Measurements from ENCODE around the gene IRAK2.

Gene IRAK2

GRCh38 chr3:10192953-10193691 is 28.4 kb downstream of the IRAK2 start:
- peak; percentile 64 to 78 for DNase-seq

- no peak for DNase-seq
Observed at GRCh38 chr3:10193692-10194327, 29.1 kb downstream of the IRAK2 start.

GRCh38 chr3:10194328-10195071 is 29.8 kb downstream of the IRAK2 start:
- DNase-seq: peak; percentile 71 to 77

- DNase-seq: no peak
Observed at GRCh38 chr3:10195366-10196089, 30.8 kb downstream of the IRAK2 start.

GRCh38 chr3:10196389-10197052 is 31.8 kb downstream of the IRAK2 start:
- DNase-seq: peak in 1 of 2 donors; percentile 54

- DNase-seq: no peak
Observed at GRCh38 chr3:10198226-10198625, 33.5 kb downstream of the IRAK2 start.

GRCh38 chr3:10198761-10199649 is 34.3 kb downstream of the IRAK2 start:
- peak; percentile 88 to 90 for DNase-seq

- DNase-seq: no peak
Observed at GRCh38 chr3:10204921-10205320, 40.2 kb downstream of the IRAK2 start.

GRCh38 chr3:10205451-10206165 is 40.9 kb downstream of the IRAK2 start:
- no peak for DNase-seq

GRCh38 chr3:10206166-10206511 is 41.4 kb downstream of the IRAK2 start:
- DNase-seq: no peak

- DNase-seq: peak in 1 of 2 donors; percentile 32
Observed at GRCh38 chr3:10213156-10213792, 48.6 kb downstream of the IRAK2 start.

GRCh38 chr3:10215578-10216368 is 51.1 kb downstream of the IRAK2 start:
- DNase-seq: no peak

- no peak for DNase-seq
Observed at GRCh38 chr3:10217359-10217758, 52.6 kb downstream of the IRAK2 start.

GRCh38 chr3:10219737-10220136 is 55.0 kb downstream of the IRAK2 start:
- DNase-seq: no peak

- peak; percentile 50 to 75 for DNase-seq
Observed at GRCh38 chr3:10223676-10224639, 59.2 kb downstream of the IRAK2 start.

- peak; percentile 76 to 77 for DNase-seq
Observed at GRCh38 chr3:10224794-10225665, 60.3 kb downstream of the IRAK2 start.

GRCh38 chr3:10226293-10226692 is 61.6 kb downstream of the IRAK2 start:
- DNase-seq: no peak
